ENCODE measurements around the gene IDH3G.
"Not testable (repeated sequence)": the region's sequence is repeated elsewhere in the genome, so short reads cannot be mapped to it uniquely, and the experiment has no call there.

The IDH3G gene

GRCh38 chrX:153755136-153755535 is 39.0 kb downstream of the IDH3G start:
- TF ChIP-seq CTCF (IDR thresholded peaks at IDR 0.05; ENCODE audit: low read depth, low read length, missing control alignments), result peak; percentile 4
- H3K36me3 ChIP-seq (replicated peaks), result no peaks in the 10 kb centered on the region
- DNase-seq, result no peak
- no peak overlapping the region for H3K27ac ChIP-seq
- in situ Hi-C loops (cut with HindIII; ENCODE audit: low pct_ligation_motif_present, low sequenced_read_pairs), result no loop called here
- H3K4me3 ChIP-seq (ENCODE audit: low read depth, low read length), result no peak overlapping the region
- H3K27me3 ChIP-seq (replicated peaks), result no peaks in the 10 kb centered on the region

- DNase-seq, result no peak
- no peak overlapping the region for H3K27ac ChIP-seq
- in situ Hi-C loops (cut with HindIII; ENCODE audit: low pct_ligation_motif_present, low sequenced_read_pairs), result no loop called here
- no peak overlapping the region for H3K4me3 ChIP-seq (ENCODE audit: low read depth, low read length)
- no peaks in the 10 kb centered on the region for H3K36me3 ChIP-seq (replicated peaks)
- TF ChIP-seq CTCF (IDR thresholded peaks at IDR 0.05; ENCODE audit: low read depth, low read length, missing control alignments), result no peak
- no peaks in the 10 kb centered on the region for H3K27me3 ChIP-seq (replicated peaks)
Measured at GRCh38 chrX:153750127-153750774, 43.9 kb downstream of the IDH3G start.

GRCh38 chrX:153749017-153749416 is 45.2 kb downstream of the IDH3G start:
- DNase-seq; H3K4me3 ChIP-seq (ENCODE audit: low read depth, low read length); H3K36me3 ChIP-seq (replicated peaks); H3K27ac ChIP-seq; in situ Hi-C loops (cut with HindIII; ENCODE audit: low pct_ligation_motif_present, low sequenced_read_pairs); H3K27me3 ChIP-seq (replicated peaks): not testable (repeated sequence)

GRCh38 chrX:153746991-153747390 is 47.2 kb downstream of the IDH3G start:
- H3K27me3 ChIP-seq (replicated peaks); H3K27ac ChIP-seq; H3K4me3 ChIP-seq (ENCODE audit: low read depth, low read length); DNase-seq; in situ Hi-C loops (cut with HindIII; ENCODE audit: low pct_ligation_motif_present, low sequenced_read_pairs); H3K36me3 ChIP-seq (replicated peaks): not testable (repeated sequence)

GRCh38 chrX:153746359-153746758 is 47.8 kb downstream of the IDH3G start:
- H3K27ac ChIP-seq, result no peak overlapping the region
- no peak for TF ChIP-seq CTCF (IDR thresholded peaks at IDR 0.05; ENCODE audit: low read depth, low read length, missing control alignments)
- no peak overlapping the region for H3K4me3 ChIP-seq (ENCODE audit: low read depth, low read length)
- no peaks in the 10 kb centered on the region for H3K36me3 ChIP-seq (replicated peaks)
- no peak for DNase-seq
- H3K27me3 ChIP-seq (replicated peaks), result no peaks in the 10 kb centered on the region
- in situ Hi-C loops (cut with HindIII; ENCODE audit: low pct_ligation_motif_present, low sequenced_read_pairs), result no loop called here

GRCh38 chrX:153745067-153745433 is 49.1 kb downstream of the IDH3G start:
- in situ Hi-C loops (cut with HindIII; ENCODE audit: low pct_ligation_motif_present, low sequenced_read_pairs); H3K36me3 ChIP-seq (replicated peaks): not testable (repeated sequence)

GRCh38 chrX:153744210-153745066 is 49.7 kb downstream of the IDH3G start:
- peak; percentile 47 for TF ChIP-seq CTCF (IDR thresholded peaks at IDR 0.05; ENCODE audit: low read depth, low read length, missing control alignments)
- no peak overlapping the region for H3K4me3 ChIP-seq (ENCODE audit: low read depth, low read length)

More at GRCh38 chrX:153745067-153745433, 49.1 kb downstream of the IDH3G start:
- not testable (repeated sequence) for H3K4me3 ChIP-seq (ENCODE audit: low read depth, low read length); H3K27me3 ChIP-seq (replicated peaks); H3K27ac ChIP-seq; DNase-seq

More at GRCh38 chrX:153744210-153745066, 49.7 kb downstream of the IDH3G start:
- Histone ChIP-seq H3K27ac (no peak overlapping the region), H3K36me3 (replicated peaks) (no peaks in the 10 kb centered on the region), H3K27me3 (replicated peaks) (no peaks in the 10 kb centered on the region)
- in situ Hi-C loops (cut with HindIII; ENCODE audit: low pct_ligation_motif_present, low sequenced_read_pairs), result no loop called here
- DNase-seq, result no peak

Data from brain microvascular endothelial cell (primary cell).